ENCODE results near the gene OPN4.

- TF ChIP-seq, protein P1, sequence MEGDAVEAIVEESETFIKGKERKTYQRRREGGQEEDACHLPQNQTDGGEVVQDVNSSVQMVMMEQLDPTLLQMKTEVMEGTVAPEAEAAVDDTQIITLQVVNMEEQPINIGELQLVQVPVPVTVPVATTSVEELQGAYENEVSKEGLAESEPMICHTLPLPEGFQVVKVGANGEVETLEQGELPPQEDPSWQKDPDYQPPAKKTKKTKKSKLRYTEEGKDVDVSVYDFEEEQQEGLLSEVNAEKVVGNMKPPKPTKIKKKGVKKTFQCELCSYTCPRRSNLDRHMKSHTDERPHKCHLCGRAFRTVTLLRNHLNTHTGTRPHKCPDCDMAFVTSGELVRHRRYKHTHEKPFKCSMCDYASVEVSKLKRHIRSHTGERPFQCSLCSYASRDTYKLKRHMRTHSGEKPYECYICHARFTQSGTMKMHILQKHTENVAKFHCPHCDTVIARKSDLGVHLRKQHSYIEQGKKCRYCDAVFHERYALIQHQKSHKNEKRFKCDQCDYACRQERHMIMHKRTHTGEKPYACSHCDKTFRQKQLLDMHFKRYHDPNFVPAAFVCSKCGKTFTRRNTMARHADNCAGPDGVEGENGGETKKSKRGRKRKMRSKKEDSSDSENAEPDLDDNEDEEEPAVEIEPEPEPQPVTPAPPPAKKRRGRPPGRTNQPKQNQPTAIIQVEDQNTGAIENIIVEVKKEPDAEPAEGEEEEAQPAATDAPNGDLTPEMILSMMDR (conservative IDR thresholded peaks at IDR 0.05; ENCODE audit: low read depth, low read length) = no peak
- TF ChIP-seq EZH2 (IDR thresholded peaks at IDR 0.05; ENCODE audit: low read length, unreplicated experiment) = no peak
- TF ChIP-seq EZH2phosphoT487 (IDR thresholded peaks at IDR 0.05; ENCODE audit: borderline replicate concordance, low read length) = no peak
These were observed 57.4 kb downstream of the OPN4 start for GRCh38 chr10:86711513-86712316.

Data from PC-3 (cell line).